Measurements from ENCODE around the gene SLC44A4.

Gene SLC44A4

DNA sequence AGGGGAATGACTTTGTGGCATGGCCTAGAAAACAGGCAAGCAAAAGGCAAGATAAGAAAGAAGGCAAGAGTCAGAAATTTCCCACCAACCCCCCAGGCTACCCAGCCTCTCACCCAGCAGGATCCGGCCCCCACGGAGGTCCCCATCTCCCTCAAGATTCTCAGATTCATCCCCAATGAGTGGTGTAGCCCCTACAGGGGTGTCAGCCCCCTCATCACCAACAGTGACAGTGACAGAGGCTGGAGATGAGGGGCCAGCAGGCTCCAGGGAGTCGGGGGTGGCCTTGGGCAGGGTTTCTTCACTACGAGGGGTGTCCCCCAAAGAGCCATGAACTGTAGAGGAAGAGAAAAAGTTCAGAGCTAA is 17.7 kb upstream of the SLC44A4 start:
- TF ChIP-seq, protein P1, sequence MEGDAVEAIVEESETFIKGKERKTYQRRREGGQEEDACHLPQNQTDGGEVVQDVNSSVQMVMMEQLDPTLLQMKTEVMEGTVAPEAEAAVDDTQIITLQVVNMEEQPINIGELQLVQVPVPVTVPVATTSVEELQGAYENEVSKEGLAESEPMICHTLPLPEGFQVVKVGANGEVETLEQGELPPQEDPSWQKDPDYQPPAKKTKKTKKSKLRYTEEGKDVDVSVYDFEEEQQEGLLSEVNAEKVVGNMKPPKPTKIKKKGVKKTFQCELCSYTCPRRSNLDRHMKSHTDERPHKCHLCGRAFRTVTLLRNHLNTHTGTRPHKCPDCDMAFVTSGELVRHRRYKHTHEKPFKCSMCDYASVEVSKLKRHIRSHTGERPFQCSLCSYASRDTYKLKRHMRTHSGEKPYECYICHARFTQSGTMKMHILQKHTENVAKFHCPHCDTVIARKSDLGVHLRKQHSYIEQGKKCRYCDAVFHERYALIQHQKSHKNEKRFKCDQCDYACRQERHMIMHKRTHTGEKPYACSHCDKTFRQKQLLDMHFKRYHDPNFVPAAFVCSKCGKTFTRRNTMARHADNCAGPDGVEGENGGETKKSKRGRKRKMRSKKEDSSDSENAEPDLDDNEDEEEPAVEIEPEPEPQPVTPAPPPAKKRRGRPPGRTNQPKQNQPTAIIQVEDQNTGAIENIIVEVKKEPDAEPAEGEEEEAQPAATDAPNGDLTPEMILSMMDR (IDR thresholded peaks at IDR 0.05; ENCODE audit: low read depth, low read length): no peak
- no peak for DNase-seq (ENCODE audit: low read depth in 2 of 2)
- peak overlapping the region; percentile 63 to 96 for H3K4me3 ChIP-seq (replicated peaks in 1 of 2; ENCODE audit: low read depth in 2 of 2, low read length in 2 of 2)

DNA sequence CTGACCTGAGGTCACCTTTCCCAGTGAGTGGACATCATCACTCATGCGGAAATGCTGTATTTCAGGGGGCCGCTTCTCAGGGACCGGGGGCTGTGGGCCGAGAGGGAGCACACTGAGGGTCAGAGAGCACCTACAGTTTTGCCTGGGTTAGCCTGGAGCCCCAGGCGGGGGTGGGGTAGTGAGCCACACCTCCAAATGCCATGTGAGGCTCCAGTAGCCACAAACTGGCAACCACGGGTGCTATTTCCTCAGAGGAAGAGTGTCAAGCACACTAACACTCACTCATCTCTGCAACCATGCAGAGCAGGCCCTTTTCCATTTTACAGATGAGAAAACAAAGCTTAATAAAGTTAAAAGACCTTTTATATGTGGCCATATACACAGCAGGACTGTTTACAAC is 14.0 kb upstream of the SLC44A4 start:
- TF ChIP-seq, protein P1 (IDR thresholded peaks at IDR 0.05; ENCODE audit: low read depth, low read length): no peak
- no peak overlapping the region for H3K4me3 ChIP-seq (replicated peaks in 1 of 2; ENCODE audit: low read depth in 2 of 2, low read length in 2 of 2)
- DNase-seq (ENCODE audit: low read depth in 2 of 2): no peak

DNA sequence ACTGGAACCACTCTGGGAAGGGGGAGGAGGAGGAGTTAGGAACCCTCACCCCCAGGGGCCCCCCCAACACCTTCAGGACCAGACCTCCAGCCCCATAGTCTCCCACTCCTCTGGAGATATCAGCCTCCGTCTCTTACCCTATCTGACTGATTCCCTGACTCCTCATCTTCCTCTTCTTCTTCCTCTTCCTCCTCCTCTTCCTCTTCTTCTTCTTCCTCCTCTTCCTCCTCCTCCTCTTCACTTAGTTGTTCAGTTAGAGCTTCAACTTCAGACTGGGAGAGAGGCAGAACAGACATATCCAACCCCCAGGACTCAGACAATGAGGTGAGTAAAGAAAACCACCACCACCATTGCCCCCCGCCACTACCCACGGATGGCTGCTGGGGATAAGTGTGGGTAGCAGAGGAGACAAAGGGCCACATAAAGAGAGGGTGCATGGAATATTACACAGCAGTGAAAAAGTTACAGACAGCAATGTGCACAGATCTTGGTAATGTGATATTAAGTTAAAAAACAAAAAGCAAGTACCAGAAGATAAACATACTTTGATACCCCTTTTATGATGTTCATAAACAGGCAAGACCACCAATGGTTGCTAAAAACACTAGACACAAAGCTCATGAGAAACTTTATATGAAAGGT is 10.7 kb upstream of the SLC44A4 start:
- TF ChIP-seq, protein P1 (IDR thresholded peaks at IDR 0.05; ENCODE audit: low read depth, low read length): no peak
- no peak for DNase-seq (ENCODE audit: low read depth in 2 of 2)
- no peak overlapping the region for H3K4me3 ChIP-seq (replicated peaks in 1 of 2; ENCODE audit: low read depth in 2 of 2, low read length in 2 of 2)

DNA sequence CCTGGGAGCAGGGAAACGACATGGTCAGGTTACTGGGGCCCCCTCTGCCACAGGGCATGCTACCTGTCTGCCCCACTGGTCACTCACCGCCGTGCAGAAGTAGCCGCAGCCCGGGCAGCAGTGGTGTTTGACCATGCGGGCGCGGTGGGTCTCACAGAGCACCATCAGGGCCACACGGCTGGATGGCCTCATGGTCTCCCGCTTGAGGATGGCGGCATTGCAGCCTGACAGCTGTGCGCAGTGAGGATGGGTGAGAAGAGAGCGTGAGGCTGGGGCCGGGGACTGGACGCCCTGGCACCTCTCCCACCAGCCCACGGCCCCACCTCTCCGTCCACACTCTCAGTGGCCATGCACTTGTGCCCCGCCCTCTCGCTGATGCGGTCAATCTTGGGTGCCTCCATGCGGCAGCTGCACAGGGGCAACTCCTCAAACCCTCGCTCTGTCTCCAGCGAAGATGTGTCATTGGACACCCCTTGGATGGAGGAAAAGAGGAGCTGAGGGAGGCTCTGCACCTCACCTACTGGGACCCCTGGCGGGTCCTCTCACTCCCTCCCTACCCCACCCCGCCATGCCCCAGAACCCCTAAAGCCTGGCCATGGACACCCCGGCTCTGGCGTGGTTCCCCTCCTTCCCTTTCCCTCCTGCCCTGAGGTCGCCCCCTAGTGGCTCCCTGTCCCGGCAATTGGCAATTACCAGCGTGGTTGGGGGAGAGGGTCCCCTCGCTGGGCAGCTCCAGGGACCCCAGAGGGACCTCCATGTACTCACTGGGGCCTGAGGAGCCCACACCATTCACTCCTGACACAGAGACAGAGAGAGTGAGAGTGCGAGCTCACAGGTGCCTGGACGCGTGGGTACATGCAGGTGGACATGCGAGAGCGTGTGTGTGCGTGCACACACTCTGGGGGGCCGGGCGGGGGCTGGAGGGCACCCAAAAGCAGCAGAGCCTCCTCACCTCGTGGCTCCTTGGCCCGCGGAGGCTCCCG is 9.8 kb upstream of the SLC44A4 start:
- TF ChIP-seq, protein P1 (IDR thresholded peaks at IDR 0.05; ENCODE audit: low read depth, low read length): peak; percentile 85
- H3K4me3 ChIP-seq (replicated peaks in 1 of 2; ENCODE audit: low read depth in 2 of 2, low read length in 2 of 2): no peak overlapping the region
- peak; percentile 19 to 23 for DNase-seq (ENCODE audit: low read depth in 2 of 2)

DNA sequence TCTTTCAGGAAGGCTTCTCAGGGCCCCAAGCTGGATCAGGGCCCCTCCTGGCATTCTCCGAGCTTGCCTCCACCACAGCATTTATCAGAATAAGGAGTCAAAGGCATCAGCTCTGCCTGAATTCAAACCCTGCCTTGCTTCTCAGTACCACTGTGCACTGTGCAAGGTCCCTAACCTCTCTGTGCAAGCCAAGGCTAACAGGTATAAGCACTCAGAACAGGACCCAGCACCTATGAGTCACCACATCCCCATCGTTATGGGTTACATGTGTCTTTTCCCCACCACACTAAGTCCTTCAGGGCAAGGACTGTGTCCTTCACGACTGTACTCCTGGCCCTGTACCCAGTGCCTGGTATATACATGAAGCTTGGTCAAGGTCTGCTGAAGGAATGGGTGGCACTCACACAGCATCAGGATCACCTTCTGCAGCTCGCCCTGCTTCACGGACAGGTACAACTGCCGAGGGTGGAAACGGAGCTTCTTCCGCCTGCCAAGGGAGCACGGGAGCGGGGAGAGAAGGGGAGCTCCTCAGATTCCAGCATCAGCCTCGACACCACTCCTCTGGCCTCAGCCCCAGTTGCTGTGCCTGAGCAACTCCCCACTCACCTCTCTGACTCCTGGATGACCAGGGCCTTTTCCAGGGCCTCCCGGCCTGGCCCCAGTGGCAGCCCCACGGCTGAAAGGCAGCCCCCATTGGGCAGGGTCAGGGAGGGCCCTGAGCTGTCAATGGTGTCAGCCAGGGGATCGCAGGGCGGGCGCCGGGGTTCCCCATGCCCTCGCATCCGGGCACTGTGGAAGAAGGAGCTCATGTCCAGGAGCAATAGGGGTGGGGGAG is 8.6 kb upstream of the SLC44A4 start:
- no peak overlapping the region for H3K4me3 ChIP-seq (replicated peaks in 1 of 2; ENCODE audit: low read depth in 2 of 2, low read length in 2 of 2)
- TF ChIP-seq, protein P1 (IDR thresholded peaks at IDR 0.05; ENCODE audit: low read depth, low read length): no peak

DNA sequence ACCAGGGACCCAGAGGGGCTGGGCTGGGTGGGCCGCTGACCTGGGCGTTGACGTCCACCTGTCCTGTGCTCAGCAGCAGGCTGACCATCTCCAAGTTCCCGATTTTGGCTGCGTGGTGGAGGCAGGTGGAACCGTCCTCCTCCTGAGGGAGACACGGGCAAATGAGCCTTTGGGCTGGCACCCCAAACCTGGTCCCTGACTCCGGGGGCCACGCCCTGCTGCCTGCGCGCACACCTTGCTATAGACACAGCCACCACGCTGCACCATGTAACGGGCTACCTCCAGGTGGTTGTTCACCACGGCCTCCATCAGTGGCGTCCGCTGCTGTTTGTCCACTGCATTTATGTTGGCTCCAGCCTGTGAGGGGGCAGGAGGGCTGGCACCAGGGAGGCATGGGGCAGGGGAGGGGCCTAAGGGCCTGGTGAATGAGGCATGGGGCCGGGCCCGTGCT is 7.8 kb upstream of the SLC44A4 start:
- no peak for DNase-seq (ENCODE audit: low read depth in 2 of 2)
- TF ChIP-seq, protein P1 (IDR thresholded peaks at IDR 0.05; ENCODE audit: low read depth, low read length): no peak
- no peak overlapping the region for H3K4me3 ChIP-seq (replicated peaks in 1 of 2; ENCODE audit: low read depth in 2 of 2, low read length in 2 of 2)

More for the DNA sequence above, 8.6 kb upstream of the SLC44A4 start:
- DNase-seq (ENCODE audit: low read depth in 2 of 2): no peak

Data from cardiac fibroblast (primary cell).